Caco-2 (cell line): ENCODE data around the gene FGG. TPM values are rescaled to one million over a fixed set of nuclear protein-coding genes. Genes with fewer than 3 reads are reported as not detected.

Experiments
- BruUV-seq: library from RNA; stranded (reverse); fragments of 400-500 nt; replicated peaks from 2 replicates; lab custom pipeline; 2021; lab: Mats Ljungman, UMichigan
- CTCF ChIA-PET: fragments of 300-600 bp; sonication (Branson Sonifier 250); formaldehyde crosslinking; loops from one replicate; lab custom pipeline; 2022; ENCODE audit warnings: antibody characterized with exemption; lab: Charles Lee
- POLR2A ChIA-PET: fragments of 300-600 bp; sonication (Branson Sonifier 250); formaldehyde crosslinking; loops from one replicate; lab custom pipeline; 2022; ENCODE audit warnings: antibody characterized with exemption; lab: Charles Lee
- DNase-seq, 2 experiments: peaks; one replicate each; pipeline versions ENCODE4 v3.0.0 to v3.0.0-alpha.2; 2020 to 2022
- H3K27me3 ChIP-seq: replicated peaks from 2 replicates; pipeline ENCODE4 v1.6.0; 2011; ENCODE audit warnings: low read length; ENCODE audit not compliant: control insufficient read depth, insufficient read depth
- H3K36me3 ChIP-seq: 2 replicates; pipeline ENCODE4 v1.5.1; 2011; ENCODE audit warnings: low read length; ENCODE audit not compliant: control insufficient read depth, insufficient read depth
- H3K4me1 ChIP-seq: fragments of 250-450 bp; sonication (Bioruptor Pico); 2 replicates; pipeline ENCODE4 v1.5.1; 2020; ENCODE audit warnings: mild to moderate bottlenecking
- H3K4me3 ChIP-seq: 2 replicates; pipeline ENCODE4 v1.5.1; 2011; ENCODE audit warnings: low read depth, mild to moderate bottlenecking, control low read depth, low read length
- H3K9me3 ChIP-seq: fragments of 250-450 bp; sonication (Bioruptor Pico); 2 replicates; pipeline ENCODE4 v1.5.1; 2020; ENCODE audit warnings: mild to moderate bottlenecking, moderate library complexity
- H3K27ac Mint-ChIP-seq: one replicate; pipeline ENCODE4 v1.8.0; 2022; ENCODE audit warnings: mixed read lengths; ENCODE audit not compliant: unreplicated experiment
- H3K27me3 Mint-ChIP-seq: one replicate; pipeline ENCODE4 v1.8.0; 2022; ENCODE audit warnings: mixed read lengths; ENCODE audit not compliant: insufficient read depth, unreplicated experiment
- H3K36me3 Mint-ChIP-seq: one replicate; pipeline ENCODE4 v1.8.0; 2022; ENCODE audit warnings: mild to moderate bottlenecking, mixed read lengths; ENCODE audit not compliant: insufficient read depth, unreplicated experiment
- H3K4me1 Mint-ChIP-seq: one replicate; pipeline ENCODE4 v1.8.0; 2022; ENCODE audit warnings: low read depth, mixed read lengths; ENCODE audit not compliant: unreplicated experiment
- H3K4me3 Mint-ChIP-seq: one replicate; pipeline ENCODE4 v1.8.0; 2022; ENCODE audit warnings: mild to moderate bottlenecking, moderate library complexity, mixed read lengths; ENCODE audit not compliant: unreplicated experiment
- H3K9me3 Mint-ChIP-seq: one replicate; pipeline ENCODE4 v1.8.0; 2022; ENCODE audit warnings: mixed read lengths; ENCODE audit not compliant: unreplicated experiment
- intact Hi-C: fragments of 100-400 bp; cut with micrococcal nuclease; formaldehyde crosslinking; loops from one replicate; pipeline ENCODE4 v1.10.0; 2022; ENCODE audit not compliant: unreplicated experiment
- total RNA-seq: library from RNA; stranded (reverse); gene quantifications from 2 replicates; pipeline ENCODE4 v1.2.3, GENCODE V29; 2022
- TF ChIP-seq, protein P1 (sequence below), 2 experiments: fragments of 200-600 bp in 1 of 2; IDR thresholded peaks; 1 replicate in 1 of 2; 2 replicates in 1 of 2; pipeline versions ENCODE4 v1.5.1 to v1.8.0; 2011 to 2022; ENCODE audit warnings: antibody characterized with exemption in 1 of 2, control low read depth in 1 of 2, inconsistent platforms in 1 of 2, low read depth in 1 of 2, low read length in 1 of 2, mild to moderate bottlenecking in 1 of 2, moderate library complexity in 1 of 2; ENCODE audit not compliant: insufficient read depth in 1 of 2, severe bottlenecking in 1 of 2, unreplicated experiment in 1 of 2

The FGG gene
- total RNA-seq, 1 experiment from 2014 or later, result 121 TPM

GRCh38 chr4:154560824-154561231 lies 51.6 kb downstream of the FGG start:
- Mint-ChIP-seq H3K27ac (no peak overlapping the region), H3K27me3 (no peaks in the 10 kb centered on the region), H3K9me3 (no peaks in the 10 kb centered on the region), H3K4me1 (peaks cover 22% of the 10 kb centered on the region), H3K4me3 (no peak overlapping the region), H3K36me3 (no peaks in the 10 kb centered on the region)
- intact Hi-C loops, result loop anchor here (1.0 kb wide), 3 partner anchors 16 to 37 kb away; partner anchors contain the start of gene FGA
- H3K4me3 ChIP-seq, result no peak overlapping the region
- no peaks in the 10 kb centered on the region for H3K36me3 ChIP-seq
- CTCF ChIA-PET, result interaction anchor here (1.2 to 3.1 kb wide), 3 partner anchors 30 to 62 kb away, joined by 3 to 251 read pairs (median 8); partner anchors contain the start of gene FGA
- BruUV-seq, result no TSS peak
- POLR2A ChIA-PET, result interaction anchor here (0.9 kb wide), 1 partner anchor 11 kb away, joined by 6 read pairs; the partner anchor contains the start of gene PLRG1
- no peaks in the 10 kb centered on the region for H3K9me3 ChIP-seq
- TF ChIP-seq, protein P1, sequence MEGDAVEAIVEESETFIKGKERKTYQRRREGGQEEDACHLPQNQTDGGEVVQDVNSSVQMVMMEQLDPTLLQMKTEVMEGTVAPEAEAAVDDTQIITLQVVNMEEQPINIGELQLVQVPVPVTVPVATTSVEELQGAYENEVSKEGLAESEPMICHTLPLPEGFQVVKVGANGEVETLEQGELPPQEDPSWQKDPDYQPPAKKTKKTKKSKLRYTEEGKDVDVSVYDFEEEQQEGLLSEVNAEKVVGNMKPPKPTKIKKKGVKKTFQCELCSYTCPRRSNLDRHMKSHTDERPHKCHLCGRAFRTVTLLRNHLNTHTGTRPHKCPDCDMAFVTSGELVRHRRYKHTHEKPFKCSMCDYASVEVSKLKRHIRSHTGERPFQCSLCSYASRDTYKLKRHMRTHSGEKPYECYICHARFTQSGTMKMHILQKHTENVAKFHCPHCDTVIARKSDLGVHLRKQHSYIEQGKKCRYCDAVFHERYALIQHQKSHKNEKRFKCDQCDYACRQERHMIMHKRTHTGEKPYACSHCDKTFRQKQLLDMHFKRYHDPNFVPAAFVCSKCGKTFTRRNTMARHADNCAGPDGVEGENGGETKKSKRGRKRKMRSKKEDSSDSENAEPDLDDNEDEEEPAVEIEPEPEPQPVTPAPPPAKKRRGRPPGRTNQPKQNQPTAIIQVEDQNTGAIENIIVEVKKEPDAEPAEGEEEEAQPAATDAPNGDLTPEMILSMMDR (IDR thresholded peaks at IDR 0.05; ENCODE audit: insufficient read depth in 1 of 2, low read depth in 1 of 2, low read length in 1 of 2, severe bottlenecking in 1 of 2, unreplicated experiment in 1 of 2), result no peak
- H3K27me3 ChIP-seq, result no peaks in the 10 kb centered on the region
- no peak for DNase-seq
- H3K4me1 ChIP-seq, result peaks cover 37% of the 10 kb centered on the region

DNA sequence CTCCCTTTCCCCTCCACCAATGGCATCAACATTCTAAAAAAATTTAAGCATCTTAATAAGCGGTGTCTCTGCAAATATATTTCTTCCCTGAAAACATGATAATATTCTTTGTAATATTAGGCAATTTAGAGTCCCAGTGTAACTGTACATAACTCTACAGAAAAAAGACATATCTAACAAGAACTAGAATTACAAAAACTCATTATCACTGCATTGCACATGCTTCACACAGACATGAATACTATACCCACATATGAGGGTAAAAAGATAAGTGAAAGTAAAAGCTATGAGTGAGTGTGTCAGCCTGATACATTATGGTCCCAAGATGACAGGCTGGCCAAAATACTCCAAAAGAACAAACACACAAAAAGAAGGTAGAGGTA lies 52.0 kb downstream of the FGG start:
- no peak overlapping the region for H3K4me3 Mint-ChIP-seq
- POLR2A ChIA-PET, result interaction anchor here (0.7 to 0.9 kb wide), 2 partner anchors 10 to 48 kb away, joined by 3 to 6 read pairs; partner anchors contain the start of gene PLRG1

More for the DNA sequence above, 52.0 kb downstream of the FGG start:
- H3K4me1 ChIP-seq, result peaks cover 37% of the 10 kb centered on the region
- TF ChIP-seq, protein P1 (IDR thresholded peaks at IDR 0.05; ENCODE audit: insufficient read depth in 1 of 2, low read depth in 1 of 2, low read length in 1 of 2, severe bottlenecking in 1 of 2, unreplicated experiment in 1 of 2), result no peak
- H3K27ac Mint-ChIP-seq, result no peak overlapping the region
- no peaks in the 10 kb centered on the region for H3K36me3 Mint-ChIP-seq
- H3K27me3 Mint-ChIP-seq, result no peaks in the 10 kb centered on the region
- DNase-seq, result no peak
- no peaks in the 10 kb centered on the region for H3K9me3 ChIP-seq
- intact Hi-C loops, result loop anchor here (1.0 kb wide), 3 partner anchors 17 to 38 kb away; partner anchors contain the start of gene FGA
- H3K27me3 ChIP-seq, result no peaks in the 10 kb centered on the region; the same call in 1 of the 2 replicates
- CTCF ChIA-PET, result interaction anchor here (1.2 to 3.1 kb wide), 7 partner anchors 12 to 62 kb away, joined by 3 to 251 read pairs (median 8); partner anchors contain the start of genes FGA and FGG
- no peak overlapping the region for H3K4me3 ChIP-seq
- H3K4me1 Mint-ChIP-seq, result peaks cover 22% of the 10 kb centered on the region
- H3K9me3 Mint-ChIP-seq, result no peaks in the 10 kb centered on the region
- no peaks in the 10 kb centered on the region for H3K36me3 ChIP-seq
- BruUV-seq, result no TSS peak
